SKM-1 treated with dmso at 0.1 percent for 144 hours (cell line): ENCODE measurements around the gene SRL.
A peak's percentile ranks its signal among the peaks of the same experiment; 100 is the strongest.
"Not testable (repeated sequence)": the region's sequence is repeated elsewhere in the genome, so short reads cannot be mapped to it uniquely, and the experiment has no call there.

Experiments
- DNase-seq: peaks from one replicate; lab custom pipeline; 2025; ENCODE audit not compliant: unreplicated experiment; lab: John Stamatoyannopoulos, UW

The SRL gene

DNA sequence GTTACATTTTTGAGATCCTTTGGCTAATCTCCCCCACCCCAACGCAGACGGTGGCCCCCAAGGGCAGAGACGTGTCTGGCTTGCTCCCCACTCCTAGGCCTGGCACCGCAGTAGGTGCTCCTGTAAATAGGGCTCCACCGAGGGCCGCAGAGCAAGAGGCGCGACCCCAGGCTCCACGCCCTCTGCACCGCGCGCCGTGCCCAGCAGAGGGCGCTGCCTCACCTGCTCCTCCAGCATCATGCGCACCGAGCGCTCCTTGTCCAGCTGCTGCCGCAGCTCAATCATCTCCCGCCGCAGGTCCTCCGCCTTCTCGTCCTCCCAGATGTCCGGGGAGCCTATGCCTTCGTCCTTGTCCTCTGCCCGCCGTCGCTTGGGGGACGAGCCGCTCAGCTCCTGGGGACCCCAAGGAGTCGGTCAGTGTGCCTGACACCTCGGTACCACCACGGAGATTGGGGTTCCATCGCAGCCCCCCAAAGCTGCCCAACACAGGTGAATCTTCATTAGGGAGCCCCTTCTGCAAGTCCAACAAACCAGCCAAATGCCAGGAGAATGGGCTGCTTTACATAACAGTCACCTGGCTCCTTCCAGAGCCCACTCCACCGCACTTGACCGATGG lies 19.8 kb upstream of the SRL start:
- peak; percentile 29 for DNase-seq

DNA sequence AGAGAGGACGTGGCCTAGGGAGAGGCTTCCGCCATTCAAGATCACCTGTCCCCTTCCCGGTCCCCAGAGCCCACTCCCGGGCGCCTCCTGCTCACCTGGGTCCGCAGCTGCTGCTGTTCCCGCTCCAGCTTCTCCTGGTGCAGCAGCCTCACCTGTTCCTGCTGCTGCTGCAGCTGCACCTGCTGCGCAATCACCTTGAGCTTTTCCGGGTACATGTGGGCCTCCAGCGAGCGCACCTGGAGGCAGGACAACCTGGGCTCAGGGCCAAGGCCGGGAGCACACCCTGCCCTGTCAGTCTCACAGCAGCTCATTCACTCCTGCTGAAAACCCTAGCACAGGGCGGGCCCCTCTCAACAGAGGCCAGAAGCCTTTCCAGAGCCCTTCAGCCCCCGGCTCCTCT lies 18.5 kb upstream of the SRL start:
- DNase-seq: no peak

DNA sequence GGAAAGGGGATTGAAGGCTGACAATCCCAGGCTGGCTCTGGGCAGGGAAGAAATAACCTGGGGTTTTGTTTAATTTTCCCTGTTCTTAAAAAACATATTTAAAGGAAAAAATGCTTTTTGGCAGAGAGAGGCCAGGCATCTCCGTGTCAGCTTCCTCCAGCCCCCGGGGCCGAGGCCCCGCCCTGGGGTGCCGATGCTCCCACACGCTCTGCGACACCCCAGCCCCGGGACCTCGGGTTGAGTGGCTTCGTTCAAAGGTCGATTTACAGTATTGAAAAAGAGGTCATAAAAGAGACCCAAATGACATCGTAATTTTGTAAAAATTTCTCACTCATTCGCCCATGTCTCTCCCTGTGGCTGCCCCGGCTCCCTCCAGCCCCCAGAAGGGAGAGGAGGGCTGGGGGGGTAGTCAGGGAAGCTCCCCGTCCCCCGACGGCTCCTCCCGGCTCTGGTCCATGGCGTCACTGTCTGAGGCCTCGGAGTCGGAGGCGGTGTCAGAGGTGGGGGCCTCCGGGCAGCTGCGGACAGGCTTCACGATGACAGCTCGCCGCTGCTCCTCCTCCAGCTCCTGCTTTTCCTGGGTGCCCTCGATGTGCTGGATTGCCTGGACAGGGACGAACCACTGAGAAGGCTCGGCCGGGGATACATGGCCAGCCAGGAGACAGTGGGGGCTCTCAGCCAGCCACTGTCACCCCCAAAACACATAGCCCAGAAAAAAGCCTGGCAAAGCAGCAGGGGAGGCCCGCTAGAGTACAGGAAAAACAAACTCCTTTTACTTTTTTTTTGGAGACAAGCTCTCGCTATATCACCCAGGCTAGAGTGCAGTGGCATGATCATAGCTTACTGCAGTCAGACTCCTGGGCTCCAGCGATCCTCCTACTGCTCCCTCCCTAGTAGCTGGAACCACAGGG lies 16.0 kb upstream of the SRL start:
- DNase-seq: no peak

DNA sequence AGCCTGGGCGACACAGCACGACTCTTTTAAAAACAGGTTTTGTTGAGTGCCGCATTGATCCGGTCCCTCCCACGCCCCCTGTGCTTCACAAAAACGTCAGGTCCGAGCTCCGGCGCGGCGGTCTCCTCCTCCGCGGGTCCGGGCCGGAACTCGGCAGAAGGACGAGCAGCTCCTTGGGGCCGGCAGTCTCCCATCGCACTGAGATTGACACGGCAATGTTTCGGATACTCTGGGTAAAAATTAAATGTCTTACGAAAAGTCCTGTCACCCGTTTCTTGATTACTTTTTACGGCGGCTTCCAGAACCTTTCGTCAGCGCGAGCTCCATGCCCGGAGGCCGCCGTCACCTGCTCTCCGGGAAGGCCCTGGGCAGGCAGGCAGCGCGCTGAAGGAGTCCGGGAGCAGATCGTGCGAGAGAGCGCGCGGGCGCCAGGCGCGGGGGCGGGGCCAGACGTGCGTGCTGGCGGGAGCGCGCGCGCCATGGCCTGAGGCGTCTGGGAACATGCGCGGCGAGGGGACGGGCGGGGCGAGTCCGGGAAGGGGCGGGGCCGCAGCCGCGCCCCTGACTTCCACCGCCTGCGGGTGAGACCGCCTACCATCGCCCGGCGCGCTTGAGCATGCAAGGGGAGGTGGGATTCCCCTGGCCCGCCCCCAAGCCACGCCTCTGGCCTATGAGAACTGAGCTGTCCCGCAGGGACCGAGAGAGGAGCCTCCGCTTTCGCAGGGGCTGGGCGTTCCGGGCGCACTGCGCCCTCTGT lies 11.7 kb upstream of the SRL start:
- DNase-seq: peak; percentile 95

DNA sequence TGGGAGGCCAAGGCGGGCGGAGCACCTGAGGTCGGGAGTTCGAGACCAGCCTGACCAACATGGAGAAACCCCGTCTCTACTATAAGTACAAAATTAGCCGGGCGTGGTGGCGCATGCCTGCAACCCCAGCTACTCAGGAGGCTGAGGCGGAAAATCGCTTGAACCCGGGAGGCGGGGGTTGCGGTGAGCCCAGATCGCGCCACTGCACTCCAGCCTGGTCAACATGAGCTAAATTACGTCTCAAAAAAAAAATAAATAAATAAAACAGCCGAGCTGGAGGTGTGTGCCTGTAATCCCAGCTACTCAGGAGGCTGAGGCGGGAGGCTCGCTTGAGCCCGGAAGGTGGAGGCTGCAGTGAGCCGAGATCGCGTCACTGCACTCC lies 11.1 kb upstream of the SRL start:
- DNase-seq: not testable (repeated sequence)

DNA sequence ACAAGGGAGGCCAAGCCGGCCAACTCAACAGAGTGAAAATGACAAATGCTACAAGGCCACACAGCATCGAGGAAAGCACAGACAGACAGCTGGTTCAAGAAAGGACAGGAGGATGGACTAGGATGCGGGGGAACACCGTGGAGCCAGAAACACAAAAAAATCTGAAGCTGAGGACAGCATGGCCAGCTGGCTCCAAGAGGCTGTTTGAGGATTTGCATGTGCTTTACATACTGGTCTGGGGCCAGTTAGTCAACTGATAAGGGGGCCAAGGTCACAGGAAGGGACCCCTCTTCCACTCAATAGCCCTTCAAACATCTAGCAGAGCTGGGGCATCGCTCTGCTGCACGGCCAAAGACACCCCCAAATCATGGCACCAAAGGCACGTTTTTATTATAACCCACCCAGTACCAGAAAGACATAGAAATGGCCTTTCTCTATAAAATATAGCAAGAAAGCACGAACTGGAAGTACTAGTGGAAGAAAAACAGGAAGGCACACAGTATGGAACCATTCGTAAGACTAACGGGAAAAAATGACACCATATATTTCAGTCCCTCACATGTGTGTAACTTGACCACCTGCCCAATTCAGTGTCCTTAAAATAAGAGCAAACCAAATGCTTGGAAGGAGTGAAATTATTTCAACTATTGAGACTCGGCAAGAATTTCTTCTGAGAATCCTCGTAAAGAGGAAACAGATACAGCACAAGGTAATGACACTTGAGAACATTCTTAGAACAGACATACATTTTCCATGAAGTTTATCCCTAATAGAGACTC lies 7.8 kb upstream of the SRL start:
- no peak for DNase-seq

DNA sequence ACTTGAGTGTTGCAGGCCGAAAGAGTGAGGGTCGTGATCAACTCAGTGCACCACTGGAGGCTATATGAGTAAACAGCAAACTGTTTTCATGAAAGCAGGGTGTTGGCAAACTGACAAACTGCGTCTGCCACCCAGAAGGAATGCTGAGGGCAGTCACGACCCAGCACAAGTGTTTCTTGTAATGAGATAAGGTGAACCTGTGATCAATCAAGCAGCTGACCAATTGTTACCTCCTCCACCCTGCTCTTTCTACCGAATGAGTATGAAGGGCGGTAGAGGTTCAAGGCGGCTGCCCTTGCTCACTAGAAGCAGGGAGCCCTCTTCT lies 5.5 kb upstream of the SRL start:
- DNase-seq: no peak

DNA sequence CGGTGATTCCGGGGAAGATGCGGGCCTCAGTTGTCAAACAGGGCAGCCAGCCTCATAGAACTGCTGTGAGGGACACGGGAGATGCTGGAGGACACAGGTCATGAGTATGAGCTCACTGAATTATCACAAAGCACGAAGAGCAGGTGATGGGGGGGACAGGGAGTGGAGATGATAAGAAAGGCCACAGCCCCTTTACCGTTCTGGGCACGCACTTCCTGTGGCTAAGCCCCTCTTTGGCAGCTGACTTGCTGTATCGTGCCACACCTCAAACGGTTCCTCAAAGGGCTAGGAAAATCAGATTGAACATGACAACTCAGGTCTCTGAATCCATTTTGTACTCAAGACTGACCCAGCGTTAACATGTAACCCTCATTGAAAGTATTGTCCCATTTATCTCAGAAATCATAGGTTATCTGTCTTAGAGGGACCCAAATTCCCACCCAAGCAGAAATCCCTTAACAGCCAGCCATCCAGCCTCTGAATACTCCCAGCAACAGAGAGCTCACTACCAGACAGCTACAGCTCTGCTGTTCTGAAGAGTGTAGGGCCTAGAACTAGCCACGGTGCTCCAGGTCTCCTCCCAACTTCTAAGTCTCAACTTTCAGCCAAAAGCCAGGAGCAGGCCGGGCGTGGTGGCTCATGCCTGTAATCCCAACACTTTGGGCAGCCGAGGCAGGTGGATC lies 5.0 kb upstream of the SRL start:
- DNase-seq: no peak

DNA sequence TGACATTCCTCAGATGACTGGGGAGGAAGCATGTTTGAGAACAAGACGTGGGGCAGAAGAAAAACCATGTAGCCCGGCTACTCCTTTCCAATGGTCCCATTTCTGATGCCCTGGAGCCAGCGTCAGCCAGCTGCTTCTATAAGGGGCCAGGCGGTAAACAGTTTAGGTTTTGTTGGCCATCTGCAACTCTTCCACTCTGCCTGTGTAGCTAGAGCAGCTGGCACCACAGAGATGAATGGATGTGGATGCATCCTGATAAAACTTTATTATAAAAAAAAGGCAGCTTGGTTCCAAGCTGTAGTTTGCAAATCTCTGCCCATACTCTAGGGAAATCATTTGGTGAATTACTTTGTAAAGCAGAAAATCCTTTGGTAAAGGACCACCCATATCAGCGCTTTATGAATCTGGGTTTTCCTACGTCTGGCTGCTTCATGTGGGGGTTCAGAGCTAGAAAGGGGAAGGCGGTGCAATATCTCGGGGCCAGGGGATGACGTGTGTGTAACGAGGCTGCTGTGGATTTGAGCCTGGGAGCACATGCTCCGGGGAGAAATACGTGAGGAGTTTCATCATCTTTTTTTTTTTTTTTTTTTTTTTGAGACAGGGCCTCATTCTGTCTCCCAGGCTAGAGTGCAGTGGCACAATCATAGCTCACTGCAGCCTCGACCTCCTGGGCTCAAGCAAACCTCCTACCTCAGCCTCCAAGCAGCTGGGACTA lies 3.4 kb upstream of the SRL start:
- DNase-seq: peak; percentile 6

DNA sequence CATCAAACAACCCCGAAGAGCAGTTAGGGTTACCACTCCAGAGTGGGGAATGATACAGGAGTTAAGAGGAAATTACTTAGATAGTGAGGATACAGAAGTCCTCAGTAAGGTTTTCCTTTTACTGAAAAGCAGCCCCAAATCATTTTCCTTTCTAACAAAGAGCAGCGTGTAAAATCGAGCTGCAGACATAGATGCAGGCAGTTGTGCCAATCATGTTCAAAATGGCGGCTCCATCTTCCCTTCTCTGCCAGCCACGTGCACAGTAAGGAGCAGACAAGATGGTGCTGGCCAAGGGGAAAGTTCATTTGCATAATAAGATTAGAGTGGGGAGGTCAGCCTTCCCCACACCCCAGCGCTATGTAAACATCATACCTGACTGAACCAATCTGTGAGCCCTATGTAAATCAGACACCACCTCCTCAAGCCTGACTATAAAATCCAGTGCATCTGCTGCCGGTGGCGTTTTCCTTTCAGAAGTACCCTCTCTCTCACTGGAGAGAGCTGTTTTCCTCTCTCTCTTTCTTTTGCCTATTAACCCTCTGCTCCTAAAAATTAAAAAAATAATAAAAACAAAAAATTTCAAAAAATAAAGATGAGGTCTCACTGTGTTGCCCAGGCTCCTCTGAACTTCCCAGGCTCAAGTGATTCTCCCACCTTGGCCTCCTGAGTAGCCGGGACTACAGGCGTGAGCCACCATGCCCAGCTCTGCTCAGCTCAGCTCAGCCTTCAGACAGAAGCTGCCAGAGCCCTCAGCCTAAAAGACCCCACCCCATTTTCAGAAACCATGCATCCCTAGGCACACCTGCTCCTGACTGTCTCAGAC lies 2.6 kb upstream of the SRL start:
- no peak for DNase-seq

DNA sequence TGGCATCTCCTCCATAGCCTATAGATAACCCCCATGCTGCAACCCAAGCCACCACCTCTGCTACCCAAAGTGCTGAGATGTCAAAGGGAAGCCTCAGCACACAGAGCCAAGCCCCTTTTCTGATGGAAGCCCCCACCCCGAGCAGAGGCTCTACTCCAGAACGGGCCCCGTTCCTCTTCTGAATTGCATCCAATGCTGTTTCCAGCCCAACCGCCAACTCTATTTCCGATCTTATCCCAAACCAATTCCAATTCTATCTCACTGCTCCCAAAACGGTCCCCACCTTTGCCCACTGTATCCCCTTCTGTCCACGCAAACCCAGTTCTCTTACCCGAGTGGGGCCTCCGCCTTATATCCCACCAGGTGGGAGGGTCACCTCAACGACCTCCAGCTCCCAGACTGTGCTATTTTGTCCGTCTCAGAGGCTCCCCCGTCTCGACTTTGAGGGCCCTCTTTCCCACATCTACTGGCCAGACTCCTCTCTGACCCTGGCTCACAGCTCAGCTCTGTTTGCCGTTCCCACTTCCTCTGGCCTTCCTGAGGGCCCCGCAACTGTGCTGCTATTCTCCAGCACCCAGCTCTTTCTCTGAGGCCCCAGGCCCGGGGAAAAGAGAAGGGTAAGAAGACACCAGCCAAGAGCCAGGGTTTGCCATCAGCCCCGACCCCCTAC lies 487 bp downstream of the SRL start:
- no peak for DNase-seq

DNA sequence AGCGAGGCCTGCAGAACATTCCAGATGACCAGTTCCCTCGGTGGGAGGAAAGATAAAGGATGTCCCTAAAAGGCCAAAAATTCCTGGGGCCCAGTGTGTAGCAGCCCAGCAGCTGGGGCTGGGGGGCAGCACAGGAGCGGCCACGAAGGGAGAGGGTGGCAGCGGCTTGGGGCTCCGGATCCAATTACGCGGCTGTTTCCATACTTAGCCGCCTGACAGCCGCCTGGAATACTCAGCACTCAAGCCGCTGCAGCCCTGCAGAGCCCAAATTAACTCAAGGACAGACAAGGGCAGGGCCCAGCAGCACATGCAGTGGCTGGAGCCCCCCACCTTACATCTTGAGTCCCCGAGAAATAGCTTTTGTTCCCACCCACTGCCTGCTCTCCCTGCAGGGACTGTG lies 1.3 kb downstream of the SRL start:
- DNase-seq: no peak

DNA sequence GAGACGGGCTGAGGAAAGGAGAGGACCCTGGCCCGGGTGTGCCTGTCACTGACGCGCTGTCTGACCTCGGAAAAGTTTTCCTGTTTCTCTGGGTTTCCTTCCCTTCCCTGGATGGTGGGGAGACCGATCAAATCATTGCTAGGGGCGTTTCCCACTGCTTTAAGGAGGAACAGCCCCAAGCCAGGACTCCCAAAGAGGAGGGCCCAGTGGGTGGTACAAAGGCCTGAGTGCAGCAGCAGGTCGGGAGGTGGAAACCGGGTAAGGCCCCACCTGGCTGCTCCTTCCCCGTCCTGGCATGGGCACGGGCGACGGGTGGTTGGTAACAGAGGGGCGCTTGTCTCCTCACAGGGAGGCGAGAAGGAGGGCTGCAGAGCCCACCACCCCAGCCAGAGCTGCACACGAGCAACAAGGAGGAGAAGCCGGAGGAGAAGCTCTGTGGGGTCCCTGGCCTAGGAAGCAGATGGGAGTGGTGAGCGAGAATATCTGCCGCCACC lies 2.2 kb downstream of the SRL start:
- no peak for DNase-seq

DNA sequence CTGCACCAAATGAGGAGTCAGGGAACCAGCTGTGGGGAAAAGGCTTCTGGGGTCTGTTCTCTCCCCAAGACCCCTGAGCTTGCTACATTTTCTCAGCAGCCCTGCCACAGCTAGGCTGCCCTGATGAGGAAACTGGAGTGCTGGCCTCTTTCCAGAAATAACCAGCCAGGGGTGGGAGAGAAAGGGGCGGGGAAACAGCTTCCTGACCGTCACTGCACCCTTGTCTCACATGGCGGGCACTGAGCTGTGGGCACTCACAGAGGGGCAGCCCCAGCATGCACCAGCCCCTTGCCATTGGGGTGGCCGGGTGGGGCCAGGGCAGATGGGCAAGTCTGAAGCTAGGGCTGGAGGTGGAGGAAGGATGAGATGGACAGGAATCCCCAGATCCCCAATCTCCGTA lies 2.9 kb downstream of the SRL start:
- no peak for DNase-seq

DNA sequence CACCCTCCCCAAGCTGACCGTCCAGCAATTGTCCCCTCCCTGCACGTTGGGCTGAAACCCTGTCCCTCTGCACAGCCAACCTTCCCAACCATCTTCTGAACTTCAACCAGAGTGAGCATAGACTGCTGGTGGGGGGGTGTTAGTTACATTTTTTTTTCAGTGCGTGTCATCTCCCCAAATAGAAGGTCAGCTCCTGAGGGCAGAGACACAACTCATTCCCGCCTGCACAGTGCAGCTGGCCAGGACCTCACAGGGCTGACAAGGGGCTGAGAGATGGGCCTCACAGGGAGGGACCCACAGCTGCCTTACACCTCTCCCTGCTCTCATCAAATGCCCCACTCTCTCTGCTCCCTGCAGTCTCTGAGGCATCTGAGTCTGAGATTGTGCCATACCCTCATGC lies 8.4 kb downstream of the SRL start:
- DNase-seq: no peak

DNA sequence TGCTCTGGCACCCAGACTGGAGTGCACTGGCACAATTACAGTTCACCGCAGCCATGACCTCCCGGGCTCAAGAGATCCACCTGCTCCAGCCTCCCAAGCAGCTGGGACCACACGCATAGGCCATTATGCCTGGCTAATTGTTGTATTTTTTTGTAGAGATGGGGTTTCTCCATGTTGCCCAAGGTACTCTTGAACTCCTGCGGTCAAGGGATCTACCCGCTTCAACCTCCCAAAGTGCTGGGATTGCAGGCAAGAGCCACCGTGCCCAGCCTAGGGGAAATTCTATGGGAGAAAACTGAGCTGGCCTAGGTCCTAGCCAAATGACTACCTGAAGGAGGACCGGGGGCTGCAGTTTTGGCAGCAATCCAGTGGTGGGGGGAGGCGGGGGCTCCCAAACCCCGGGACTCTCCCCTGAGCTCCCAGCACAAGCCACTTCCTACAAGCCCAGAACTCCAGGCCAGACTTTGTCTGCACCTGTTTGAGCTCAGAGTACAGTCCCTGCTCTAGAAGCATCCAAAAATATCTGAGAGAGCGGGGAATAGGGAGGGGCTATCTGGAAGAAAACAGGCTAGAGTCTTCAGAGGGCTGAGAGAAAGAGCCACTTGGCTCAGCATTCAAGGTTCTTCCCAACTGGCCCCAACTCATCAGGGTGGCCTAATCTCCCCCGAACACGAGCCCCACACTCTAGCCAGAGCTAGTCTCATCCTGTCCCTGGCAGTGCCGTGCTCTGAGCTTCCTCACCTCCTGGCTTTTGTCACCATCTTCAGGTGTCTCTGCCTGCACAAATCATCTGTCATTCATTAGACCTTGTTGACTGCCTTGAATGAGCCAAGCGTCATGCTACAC lies 9.1 kb downstream of the SRL start:
- no peak for DNase-seq

DNA sequence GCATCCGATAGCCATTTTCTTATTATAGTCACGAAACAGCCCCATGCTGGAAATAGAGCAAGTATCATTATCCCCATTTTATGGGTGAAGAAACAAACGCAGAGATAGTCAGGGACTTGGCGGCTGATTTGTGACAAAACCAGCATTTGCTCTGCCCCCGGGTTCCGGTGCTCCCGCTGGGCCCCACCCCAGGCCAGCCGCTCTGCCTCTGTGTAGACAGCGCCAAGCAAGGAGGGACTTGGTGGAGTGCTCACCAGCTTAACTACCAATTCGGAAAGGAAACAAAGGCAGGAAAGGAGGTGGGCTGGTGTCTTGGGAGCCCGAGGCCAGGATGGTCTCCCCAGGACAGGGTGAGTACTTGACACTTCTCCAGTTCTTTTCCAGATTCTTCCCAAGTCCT lies 10.0 kb downstream of the SRL start:
- DNase-seq: no peak

DNA sequence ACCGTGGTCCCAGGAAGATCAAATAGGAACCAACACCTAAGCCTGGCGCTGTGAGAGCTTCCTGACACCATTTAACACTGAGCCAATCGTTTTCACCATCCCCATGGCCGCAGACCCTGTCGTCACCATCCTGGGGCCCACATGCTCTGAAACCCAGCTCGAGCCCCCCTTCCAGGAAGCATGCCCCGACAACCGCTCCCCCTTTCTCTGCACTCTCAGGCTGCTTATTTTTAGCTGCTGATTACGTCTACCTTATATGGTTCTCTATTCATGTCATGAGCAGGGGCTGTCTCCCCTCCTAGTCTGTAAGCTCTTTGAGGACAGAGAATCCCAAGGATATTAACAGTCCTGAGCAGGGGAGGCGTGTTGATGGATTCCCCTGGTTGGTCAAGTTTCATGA lies 10.5 kb downstream of the SRL start:
- no peak for DNase-seq
